Loucy (cell line): ENCODE results near the gene IGFALS.

Experiments used
- EZH2phosphoT487 ChIP-seq: fragments of 200-600 bp; IDR thresholded peaks from 2 replicates; pipeline ENCODE4 v1.6.1; 2018; ENCODE audit warnings: antibody characterized with exemption, mild to moderate bottlenecking, moderate library complexity, borderline replicate concordance
- TF ChIP-seq, protein P1 (sequence below): fragments of 200-600 bp; sonication (generic); conservative IDR thresholded peaks from 2 replicates; pipeline ENCODE4 v1.5.1; 2014; ENCODE audit warnings: mild to moderate bottlenecking, antibody characterized with exemption, low read length

DNA sequence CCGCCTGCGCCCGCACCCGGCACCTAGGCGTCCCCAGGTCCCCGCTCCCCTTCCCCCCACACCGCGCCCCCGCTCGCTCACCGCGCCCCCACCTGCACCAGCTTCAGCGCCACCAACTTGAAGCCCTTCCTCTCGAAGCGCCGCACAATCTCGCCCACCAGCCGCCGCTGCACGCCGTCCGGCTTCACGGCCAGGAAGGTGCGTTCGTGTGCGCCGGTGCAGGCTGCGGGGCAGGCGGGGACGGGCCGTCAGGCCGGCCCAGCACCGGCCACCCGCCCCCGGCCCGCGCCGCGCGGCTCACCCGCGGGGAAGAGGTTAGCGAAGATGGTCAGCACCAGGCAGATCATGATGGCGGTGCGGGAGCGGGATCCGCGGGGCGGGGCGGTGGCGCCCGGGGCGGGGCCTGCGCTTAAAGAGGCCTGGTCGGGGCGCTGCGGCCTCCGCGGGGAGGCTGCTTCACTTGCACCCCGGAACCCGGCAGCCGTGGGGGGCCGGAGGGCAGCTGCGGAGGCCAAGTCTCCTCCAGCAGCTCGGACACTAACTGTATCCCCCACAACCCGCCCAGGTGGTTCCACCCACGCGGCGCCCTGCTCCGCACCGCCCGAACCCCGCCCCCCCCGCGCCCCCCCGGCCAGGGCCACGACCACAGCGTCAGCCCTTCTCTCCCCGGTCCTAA, 22.2 kb downstream of the IGFALS start, which contains the start of gene NME3:
- TF ChIP-seq, protein P1, sequence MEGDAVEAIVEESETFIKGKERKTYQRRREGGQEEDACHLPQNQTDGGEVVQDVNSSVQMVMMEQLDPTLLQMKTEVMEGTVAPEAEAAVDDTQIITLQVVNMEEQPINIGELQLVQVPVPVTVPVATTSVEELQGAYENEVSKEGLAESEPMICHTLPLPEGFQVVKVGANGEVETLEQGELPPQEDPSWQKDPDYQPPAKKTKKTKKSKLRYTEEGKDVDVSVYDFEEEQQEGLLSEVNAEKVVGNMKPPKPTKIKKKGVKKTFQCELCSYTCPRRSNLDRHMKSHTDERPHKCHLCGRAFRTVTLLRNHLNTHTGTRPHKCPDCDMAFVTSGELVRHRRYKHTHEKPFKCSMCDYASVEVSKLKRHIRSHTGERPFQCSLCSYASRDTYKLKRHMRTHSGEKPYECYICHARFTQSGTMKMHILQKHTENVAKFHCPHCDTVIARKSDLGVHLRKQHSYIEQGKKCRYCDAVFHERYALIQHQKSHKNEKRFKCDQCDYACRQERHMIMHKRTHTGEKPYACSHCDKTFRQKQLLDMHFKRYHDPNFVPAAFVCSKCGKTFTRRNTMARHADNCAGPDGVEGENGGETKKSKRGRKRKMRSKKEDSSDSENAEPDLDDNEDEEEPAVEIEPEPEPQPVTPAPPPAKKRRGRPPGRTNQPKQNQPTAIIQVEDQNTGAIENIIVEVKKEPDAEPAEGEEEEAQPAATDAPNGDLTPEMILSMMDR: no peak
- TF ChIP-seq EZH2phosphoT487: no peak
